OCI-LY3 (cell line): Measurements from ENCODE around the gene MR1.
A peak's percentile ranks its signal among the peaks of the same experiment; 100 is the strongest.

Experiments used
- H2AFZ ChIP-seq: fragments of 200-600, 300-600 bp; shearing (Covaris generic); 2 replicates; pipeline ENCODE4 v1.6.0; 2014; ENCODE audit warnings: antibody characterized with exemption, low read depth, low read length
- H3K27ac ChIP-seq: fragments of 200-600, 300-600 bp; sonication (generic); 2 replicates; pipeline ENCODE4 v1.5.1; 2014; ENCODE audit warnings: mild to moderate bottlenecking, low read length, moderate library complexity, mixed read lengths
- H3K27me3 ChIP-seq: fragments of 200-600, 300-600 bp; sonication (generic); 2 replicates; pipeline ENCODE4 v1.6.1; 2014; ENCODE audit warnings: low read depth, low read length, mixed read lengths
- H3K36me3 ChIP-seq: fragments of 200-600, 300-600 bp; sonication (generic); replicated peaks from 2 replicates; pipeline ENCODE3; 2014; ENCODE audit warnings: low read depth, low read length, mixed read lengths
- H3K4me1 ChIP-seq: fragments of 300-600, 200-600 bp; sonication (generic); 2 replicates; pipeline ENCODE4 v1.6.1; 2014; ENCODE audit warnings: low read length, mixed read lengths
- H3K4me2 ChIP-seq: fragments of 200-600, 300-600 bp; sonication (generic); 2 replicates; pipeline ENCODE4 v1.6.1; 2014; ENCODE audit warnings: low read length, mixed read lengths
- H3K4me3 ChIP-seq: fragments of 300-600, 200-600 bp; sonication (generic); 2 replicates; pipeline ENCODE4 v1.5.1; 2014; ENCODE audit warnings: antibody characterized with exemption, mild to moderate bottlenecking, low read length, moderate library complexity
- H3K79me2 ChIP-seq: fragments of 300-600, 200-600 bp; shearing (Covaris generic); 2 replicates; pipeline ENCODE4 v1.6.1; 2014; ENCODE audit warnings: mild to moderate bottlenecking, low read length, mixed read lengths
- H3K9ac ChIP-seq: fragments of 300-600, 200-600 bp; shearing (Covaris generic); 2 replicates; pipeline ENCODE4 v1.6.0; 2014; ENCODE audit warnings: mild to moderate bottlenecking, low read length, moderate library complexity
- H3K9me3 ChIP-seq: fragments of 200-600, 300-600 bp; shearing (Covaris generic); 2 replicates; pipeline ENCODE4 v1.6.1; 2014; ENCODE audit warnings: low read length, mixed read lengths; ENCODE audit not compliant: insufficient read depth
- H4K20me1 ChIP-seq: fragments of 200-600, 300-600 bp; sonication (generic); 2 replicates; pipeline ENCODE4 v1.6.1; 2016; ENCODE audit warnings: low read length, mixed read lengths; ENCODE audit not compliant: insufficient read depth
- EZH2phosphoT487 ChIP-seq: fragments of 200-600 bp; shearing (Covaris generic); IDR thresholded peaks from 2 replicates; pipeline ENCODE4 v1.6.1; 2018; ENCODE audit warnings: antibody characterized with exemption, mixed run types, low read depth
- TF ChIP-seq, protein P1 (sequence below): fragments of 200-600, 300-600 bp; sonication (generic); IDR thresholded peaks from 2 replicates; pipeline ENCODE4 v1.5.1; 2014; ENCODE audit warnings: antibody characterized with exemption, low read length, low read depth

MR1 gene

DNA sequence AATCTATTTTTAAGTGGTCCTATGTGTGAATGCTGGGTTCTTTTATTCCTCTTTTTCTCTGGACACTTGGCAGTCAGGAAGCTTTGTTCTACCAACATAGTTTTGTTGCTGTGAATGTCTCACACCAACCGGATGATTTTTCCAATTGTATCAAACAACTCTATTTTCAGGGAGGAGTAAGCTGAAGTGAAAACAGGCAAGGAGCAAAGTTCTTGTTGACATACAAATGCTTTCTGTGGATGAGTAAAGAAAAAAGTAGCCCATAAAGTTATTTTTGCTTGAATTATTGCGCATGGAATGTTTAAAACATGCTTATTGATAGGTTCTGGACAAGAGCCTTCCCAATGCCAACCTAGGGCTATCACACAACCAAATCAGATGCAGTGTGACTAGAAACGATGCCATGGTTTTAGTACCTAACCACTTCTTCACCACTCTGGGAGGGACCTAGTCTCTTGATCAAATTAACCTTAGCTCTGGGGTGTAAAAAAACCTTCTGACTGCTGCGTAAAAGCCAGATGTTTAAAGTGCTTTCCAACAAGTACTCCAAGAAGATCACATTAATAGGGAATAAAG lies 59.2 kb downstream of the MR1 start:
- peaks cover 75% of the 10 kb centered on the region for H3K36me3 ChIP-seq
- H4K20me1 ChIP-seq: peaks cover 80% of the 10 kb centered on the region
- peaks cover 62% of the 10 kb centered on the region for H3K4me1 ChIP-seq
- TF ChIP-seq EZH2phosphoT487: no peak
- TF ChIP-seq, protein P1, sequence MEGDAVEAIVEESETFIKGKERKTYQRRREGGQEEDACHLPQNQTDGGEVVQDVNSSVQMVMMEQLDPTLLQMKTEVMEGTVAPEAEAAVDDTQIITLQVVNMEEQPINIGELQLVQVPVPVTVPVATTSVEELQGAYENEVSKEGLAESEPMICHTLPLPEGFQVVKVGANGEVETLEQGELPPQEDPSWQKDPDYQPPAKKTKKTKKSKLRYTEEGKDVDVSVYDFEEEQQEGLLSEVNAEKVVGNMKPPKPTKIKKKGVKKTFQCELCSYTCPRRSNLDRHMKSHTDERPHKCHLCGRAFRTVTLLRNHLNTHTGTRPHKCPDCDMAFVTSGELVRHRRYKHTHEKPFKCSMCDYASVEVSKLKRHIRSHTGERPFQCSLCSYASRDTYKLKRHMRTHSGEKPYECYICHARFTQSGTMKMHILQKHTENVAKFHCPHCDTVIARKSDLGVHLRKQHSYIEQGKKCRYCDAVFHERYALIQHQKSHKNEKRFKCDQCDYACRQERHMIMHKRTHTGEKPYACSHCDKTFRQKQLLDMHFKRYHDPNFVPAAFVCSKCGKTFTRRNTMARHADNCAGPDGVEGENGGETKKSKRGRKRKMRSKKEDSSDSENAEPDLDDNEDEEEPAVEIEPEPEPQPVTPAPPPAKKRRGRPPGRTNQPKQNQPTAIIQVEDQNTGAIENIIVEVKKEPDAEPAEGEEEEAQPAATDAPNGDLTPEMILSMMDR: no peak
- no peak overlapping the region for H3K27ac ChIP-seq
- no peak overlapping the region for H3K9ac ChIP-seq
- H3K9me3 ChIP-seq: no peaks in the 10 kb centered on the region
- H3K4me2 ChIP-seq: peak overlapping the region; percentile 70
- no peaks in the 10 kb centered on the region for H3K27me3 ChIP-seq
- no peak overlapping the region for H2AFZ ChIP-seq
- peak overlapping the region; percentile 31 for H3K4me3 ChIP-seq
- peaks cover 83% of the 10 kb centered on the region for H3K79me2 ChIP-seq

DNA sequence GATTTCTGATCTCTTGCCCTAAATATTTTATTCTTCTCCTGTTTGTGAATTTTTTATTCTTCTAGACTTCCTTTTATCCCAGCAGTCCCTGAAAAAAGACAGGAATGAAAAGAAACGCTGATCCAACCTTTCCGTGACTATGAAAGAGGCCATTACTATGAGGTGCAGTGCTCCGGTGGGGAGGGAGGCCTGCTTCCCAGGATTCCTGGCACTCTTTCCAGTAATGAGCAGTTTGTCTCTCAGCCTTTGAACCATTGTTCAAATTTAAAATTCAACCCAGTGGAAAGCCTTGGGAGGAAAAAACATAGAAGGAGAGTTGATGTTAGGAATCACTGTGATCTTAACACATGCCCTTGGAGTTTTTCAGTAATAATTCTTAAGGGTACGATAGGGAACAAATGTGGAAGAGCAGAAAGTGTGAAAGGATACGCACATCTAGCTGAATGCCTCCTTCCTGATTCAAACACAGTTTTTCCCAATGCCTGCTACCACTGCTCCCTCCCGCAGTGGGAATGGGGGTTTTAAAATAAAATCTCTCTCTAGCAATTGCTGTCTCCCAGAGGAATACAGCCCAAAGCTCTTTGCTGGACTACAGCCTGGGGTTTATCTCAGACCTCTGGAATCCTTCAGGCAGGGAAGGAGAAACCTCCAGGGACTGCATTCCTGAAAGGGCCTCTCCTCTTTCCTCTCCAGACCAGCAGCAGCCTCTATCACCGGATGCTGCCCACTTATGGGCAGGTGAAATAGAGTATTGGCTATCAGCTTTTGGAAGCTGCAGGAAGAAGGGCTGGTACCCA lies 60.8 kb downstream of the MR1 start:
- peaks cover 78% of the 10 kb centered on the region for H3K4me1 ChIP-seq
- H3K4me2 ChIP-seq: peak overlapping the region; percentile 2; the same call in 1 of the 2 replicates
- H3K27me3 ChIP-seq: no peaks in the 10 kb centered on the region
- H3K27ac ChIP-seq: peak overlapping the region; percentile 2; the same call in 1 of the 2 replicates
- no peak overlapping the region for H3K9ac ChIP-seq
- H3K9me3 ChIP-seq: no peaks in the 10 kb centered on the region
- TF ChIP-seq EZH2phosphoT487: no peak
- H3K4me3 ChIP-seq: no peak overlapping the region
- H3K36me3 ChIP-seq: peaks cover 68% of the 10 kb centered on the region
- no peak overlapping the region for H2AFZ ChIP-seq
- H4K20me1 ChIP-seq: peaks cover 81% of the 10 kb centered on the region
- peaks cover 70% of the 10 kb centered on the region for H3K79me2 ChIP-seq

DNA sequence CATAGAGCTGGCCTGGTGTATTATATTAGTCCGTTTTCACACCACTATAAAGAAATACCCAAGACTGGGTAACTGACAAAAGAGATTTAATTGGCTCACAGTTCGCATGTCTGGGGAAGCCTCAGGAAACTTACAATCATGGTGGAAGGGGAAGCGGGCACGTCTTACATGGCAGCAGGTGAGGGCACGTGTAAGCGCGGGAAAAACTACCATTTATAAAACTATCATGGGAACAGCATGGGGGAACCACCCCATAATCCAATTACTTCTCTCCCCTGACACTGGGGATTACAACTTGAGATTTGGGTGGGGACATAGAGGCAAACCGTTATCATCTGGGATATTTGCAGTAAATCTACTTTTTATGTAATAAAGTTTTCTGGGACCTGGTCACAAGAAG lies 61.5 kb downstream of the MR1 start:
- Histone ChIP-seq H4K20me1 (peaks cover 77% of the 10 kb centered on the region), H3K27me3 (no peaks in the 10 kb centered on the region), H3K36me3 (peaks cover 63% of the 10 kb centered on the region), H3K4me3 (no peak overlapping the region), H3K9me3 (no peaks in the 10 kb centered on the region), H2AFZ (no peak overlapping the region), H3K9ac (no peak overlapping the region), H3K4me2 (peak overlapping the region; percentile 2; the same call in 1 of the 2 replicates), H3K4me1 (peaks cover 85% of the 10 kb centered on the region), H3K27ac (peak overlapping the region; percentile 5), H3K79me2 (peaks cover 64% of the 10 kb centered on the region)
- TF ChIP-seq EZH2phosphoT487: no peak
- TF ChIP-seq, protein P1: no peak

DNA sequence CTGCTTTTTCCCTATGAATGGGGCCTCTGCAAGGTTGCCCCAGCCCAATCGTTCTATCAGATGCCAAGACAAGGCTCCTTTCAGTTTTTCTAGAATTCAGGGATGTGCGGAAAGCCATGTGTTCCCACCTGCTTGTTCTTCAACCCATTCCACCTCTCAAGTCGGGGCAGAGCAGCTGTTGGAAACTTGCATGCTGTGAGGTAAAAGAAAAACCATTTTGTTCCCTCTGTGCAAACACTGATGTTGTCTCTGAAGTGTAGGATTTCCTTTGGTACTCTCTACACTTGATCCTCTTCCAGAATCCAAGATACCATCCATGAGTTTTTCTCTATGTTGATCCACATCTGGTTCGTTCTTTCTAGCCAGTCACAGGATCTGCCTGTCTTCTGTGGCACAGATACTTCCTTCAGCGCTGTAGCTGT lies 62.0 kb downstream of the MR1 start:
- Histone ChIP-seq H3K9ac (no peak overlapping the region), H3K27me3 (no peaks in the 10 kb centered on the region), H2AFZ (no peak overlapping the region), H3K79me2 (peaks cover 60% of the 10 kb centered on the region), H4K20me1 (peaks cover 72% of the 10 kb centered on the region), H3K4me1 (peaks cover 90% of the 10 kb centered on the region), H3K9me3 (no peaks in the 10 kb centered on the region), H3K4me2 (0 out of 2 replicates have a peak overlapping the region, but pooled peaks have one; percentile 10), H3K4me3 (no peak overlapping the region), H3K27ac (peak overlapping the region; percentile 5), H3K36me3 (peaks cover 58% of the 10 kb centered on the region)
- TF ChIP-seq EZH2phosphoT487: no peak
- TF ChIP-seq, protein P1: no peak
